HL-60 (cell line): ENCODE measurements around the gene ZSCAN25.

ENCODE experiments used
- CTCF ChIP-seq: IDR thresholded peaks from one replicate; pipeline ENCODE4 v1.5.1; 2011; ENCODE audit warnings: low read length, control low read depth, inconsistent platforms; ENCODE audit not compliant: insufficient read depth
- POLR2AphosphoS5 ChIP-seq: IDR thresholded peaks from 2 replicates; pipeline ENCODE4 v1.6.1; 2012; ENCODE audit warnings: low read depth
- REST ChIP-seq: IDR thresholded peaks from 2 replicates; pipeline ENCODE4 v1.6.1; 2012; ENCODE audit warnings: low read depth; ENCODE audit not compliant: insufficient replicate concordance

GRCh38 chr7:99618726-99619125, 2.0 kb downstream of the ZSCAN25 start:
- TF ChIP-seq CTCF (no peak), POLR2AphosphoS5 (no peak), REST (no peak)
